Left colon (tissue), 2 donors: ENCODE data around the gene LMAN1L. TPM values are rescaled to one million over a fixed set of nuclear protein-coding genes. Genes with fewer than 3 reads are reported as not detected.

Source experiments
- ATAC-seq: fragments of 200-7000 bp; cut with Tn5 transposase; one replicate; pipeline ENCODE4 v1.9.1; 2020; ENCODE audit warnings: mild to moderate bottlenecking, moderate library complexity
- DNase-seq, 2 donors: peaks; one replicate each; pipeline ENCODE4 v3.0.0-alpha.2; 2020
- intact Hi-C, 2 donors: fragments of 100-400 bp; cut with DNase I in 1 of 2; cut with micrococcal nuclease in 1 of 2; formaldehyde crosslinking; loops; one replicate each; pipeline versions ENCODE4 v1.11.2 to v1.14.0; 2022; cut with DNase I, micrococcal nuclease
- total RNA-seq, 2 donors: library from RNA; stranded (reverse); fragmentation: NEBNext Ultra II Directional; extraction: Animal tissue kit (Norgen Biotek cat#: 25700); gene quantifications; one replicate each; pipeline ENCODE4 v1.2.1, GENCODE V29; 2021
- donor health status: DM: no; HTN: no; CAD: no.
- donor health status: DM: yes; HTN: yes; CAD: no.

LMAN1L gene
- total RNA-seq, 2 donors from 2014 or later = 0.40 TPM; not detected in 1

GRCh38 chr15:74827614-74828013 lies 15.0 kb downstream of the LMAN1L start:
- intact Hi-C loops = no loop called here
- no peak for ATAC-seq
- DNase-seq = no peak

- intact Hi-C loops = no loop called here
- DNase-seq = no peak
- no peak for ATAC-seq
Measured at GRCh38 chr15:74828835-74829234, 16.2 kb downstream of the LMAN1L start.

GRCh38 chr15:74829486-74829885 lies 16.9 kb downstream of the LMAN1L start:
- intact Hi-C loops = no loop called here
- ATAC-seq (no peak), DNase-seq (no peak)

GRCh38 chr15:74829991-74830390 lies 17.4 kb downstream of the LMAN1L start:
- ATAC-seq = no peak
- intact Hi-C loops = no loop called here
- no peak for DNase-seq

- ATAC-seq (no peak), DNase-seq (no peak)
- intact Hi-C loops = no loop called here
Measured at GRCh38 chr15:74830868-74831267, 18.2 kb downstream of the LMAN1L start.

GRCh38 chr15:74831813-74832495 lies 19.3 kb downstream of the LMAN1L start:
- DNase-seq (peak; percentile 76 to 77), ATAC-seq (peak; percentile 86)
- intact Hi-C loops = no loop called here

- DNase-seq (no peak), ATAC-seq (no peak)
- intact Hi-C loops = no loop called here
Measured at GRCh38 chr15:74832826-74833225, 20.2 kb downstream of the LMAN1L start.

- intact Hi-C loops = no loop called here
- ATAC-seq (no peak), DNase-seq (no peak)
Measured at GRCh38 chr15:74833376-74834107, 20.9 kb downstream of the LMAN1L start.

GRCh38 chr15:74835312-74835823 lies 22.7 kb downstream of the LMAN1L start:
- ATAC-seq = peak; percentile 55
- intact Hi-C loops = no loop called here
- peak in 1 of 2 donors; percentile 75 for DNase-seq

- intact Hi-C loops = no loop called here
- DNase-seq (no peak), ATAC-seq (no peak)
Measured at GRCh38 chr15:74836846-74837245, 24.2 kb downstream of the LMAN1L start.

- no peak for DNase-seq
- no peak for ATAC-seq
- intact Hi-C loops = no loop called here
Measured at GRCh38 chr15:74837482-74838136, 25.0 kb downstream of the LMAN1L start.

GRCh38 chr15:74838137-74838516 lies 25.5 kb downstream of the LMAN1L start:
- ATAC-seq (no peak), DNase-seq (no peak)
- intact Hi-C loops = no loop called here

GRCh38 chr15:74838746-74839525 lies 26.3 kb downstream of the LMAN1L start:
- DNase-seq = no peak
- no peak for ATAC-seq
- intact Hi-C loops = no loop called here

- DNase-seq = no peak
- intact Hi-C loops = no loop called here
- no peak for ATAC-seq
Measured at GRCh38 chr15:74839526-74840395, 27.1 kb downstream of the LMAN1L start.

GRCh38 chr15:74840851-74841775 lies 28.5 kb downstream of the LMAN1L start:
- no peak for DNase-seq
- no peak for ATAC-seq
- intact Hi-C loops = no loop called here

- ATAC-seq (peak; percentile 20), DNase-seq (peak; percentile 39 to 63)
- intact Hi-C loops = no loop called here
Measured at GRCh38 chr15:74841891-74842373, 29.3 kb downstream of the LMAN1L start.
